HCT116 (cell line): ENCODE results near the gene ZNF438. TPM values are rescaled to one million over a fixed set of nuclear protein-coding genes. Genes with fewer than 3 reads are reported as not detected.

Experiments
- ATAC-seq: fragments of 200-7000 bp; cut with Tn5 transposase; 2 replicates; pipeline ENCODE4 v1.9.1; 2020; ENCODE audit warnings: mild to moderate bottlenecking, moderate library complexity
- BruUV-seq: library from RNA; stranded (reverse); fragments of 400-500 nt; replicated peaks from 2 replicates; lab custom pipeline; 2021; lab: Mats Ljungman, UMichigan
- CTCF ChIA-PET: fragments of 300-600 bp; sonication (Branson Sonifier 250); formaldehyde crosslinking; loops from one replicate; lab custom pipeline; 2021; ENCODE audit warnings: antibody characterized with exemption; lab: Charles Lee
- POLR2A ChIA-PET: fragments of 300-600, 350-600 bp; sonication (Branson Sonifier 250); formaldehyde crosslinking; loops from one replicate; lab custom pipeline; 2021; ENCODE audit warnings: antibody characterized with exemption; lab: Charles Lee
- RAD21 ChIA-PET, 2 experiments: fragments of 300-600 bp; sonication (Branson Sonifier 250); formaldehyde crosslinking; loops; one replicate each; lab custom pipeline; 2023; ENCODE audit warnings: low total read pairs in 2 of 2; ENCODE audit not compliant: uncharacterized antibody in 2 of 2, unreplicated experiment in 2 of 2, low non-redundant PET in 1 of 2; lab: Charles Lee
- DNase-seq: peaks from one replicate; pipeline ENCODE4 v3.0.0-alpha.2; 2010; ENCODE audit warnings: low read depth, low spot score
- H2AFZ ChIP-seq: fragments of 200-600 bp; shearing (Covaris generic), sonication (generic); 2 replicates; pipeline ENCODE4 v1.6.1; 2017; ENCODE audit warnings: low read depth, mixed run types, mixed read lengths, antibody characterized with exemption, low read length; ENCODE audit not compliant: poor library complexity, severe bottlenecking
- H3K27ac ChIP-seq: 2 replicates; pipeline ENCODE4 v1.5.1; 2012; ENCODE audit warnings: low read depth, low read length
- H3K27me3 ChIP-seq: fragments of 200-600 bp; sonication (generic); 2 replicates; pipeline ENCODE4 v1.6.1; 2016; ENCODE audit warnings: mixed run types, low read length, mixed read lengths; ENCODE audit not compliant: insufficient read depth
- H3K36me3 ChIP-seq, 2 experiments: fragments of 200-500 bp in 1 of 2; fragments of 200-600 bp in 1 of 2; sonication (Bioruptor generic) in 1 of 2; sonication (generic) in 1 of 2; 2 replicates each; pipeline versions ENCODE4 v1.5.1 to v1.6.1; 2014 to 2016; ENCODE audit warnings: low read length in 2 of 2, inconsistent platforms in 1 of 2, mixed read lengths in 1 of 2, mixed run types in 1 of 2; ENCODE audit not compliant: insufficient read depth in 2 of 2, control insufficient read depth in 1 of 2
- H3K4me1 ChIP-seq, 2 experiments: fragments of 200-600 bp in 1 of 2; sonication (generic) in 1 of 2; 2 replicates each; pipeline versions ENCODE4 v1.5.1 to v1.6.1; 2012 to 2017; ENCODE audit warnings: low read length in 2 of 2, inconsistent platforms in 1 of 2, mild to moderate bottlenecking in 1 of 2, mixed read lengths in 1 of 2, mixed run types in 1 of 2, moderate library complexity in 1 of 2; ENCODE audit not compliant: insufficient read depth in 2 of 2, control insufficient read depth in 1 of 2
- H3K4me2 ChIP-seq: fragments of 200-600 bp; sonication (generic); 2 replicates; pipeline ENCODE4 v1.6.1; 2017; ENCODE audit warnings: mixed run types, low read length, mixed read lengths
- H3K4me3 ChIP-seq, 2 experiments: fragments of 200-600 bp in 1 of 2; sonication (generic) in 1 of 2; replicated peaks in 1 of 2; 2 replicates each; pipeline ENCODE4 v1.5.1; 2011 to 2016; ENCODE audit warnings: low read length in 2 of 2, control low read depth in 1 of 2, low read depth in 1 of 2, mild to moderate bottlenecking in 1 of 2, mixed read lengths in 1 of 2, mixed run types in 1 of 2
- H3K79me2 ChIP-seq: fragments of 200-600 bp; sonication (generic); 2 replicates; pipeline ENCODE4 v1.6.1; 2017; ENCODE audit warnings: mild to moderate bottlenecking, mixed run types, low read length, moderate library complexity, mixed read lengths; ENCODE audit not compliant: insufficient read depth
- H3K9ac ChIP-seq: fragments of 200-600 bp; sonication (generic); 2 replicates; pipeline ENCODE4 v1.6.1; 2016; ENCODE audit warnings: low read length, mixed read lengths
- H3K9me2 ChIP-seq: fragments of 200-600 bp; sonication (generic), shearing (Covaris generic); 2 replicates; pipeline ENCODE4 v1.6.1; 2017; ENCODE audit warnings: mixed run types, mild to moderate bottlenecking, moderate library complexity; ENCODE audit not compliant: insufficient read depth
- H3K9me3 ChIP-seq, 2 experiments: fragments of 200-500 bp in 1 of 2; fragments of 200-600 bp in 1 of 2; sonication (Bioruptor generic) in 1 of 2; sonication (generic) in 1 of 2; 2 replicates each; pipeline ENCODE4 v1.6.1; 2014 to 2017; ENCODE audit warnings: low read length in 2 of 2, mixed read lengths in 2 of 2, inconsistent platforms in 1 of 2, low read depth in 1 of 2, mild to moderate bottlenecking in 1 of 2, mixed run types in 1 of 2, moderate library complexity in 1 of 2; ENCODE audit not compliant: control insufficient read depth in 1 of 2, insufficient read depth in 1 of 2
- H4K20me1 ChIP-seq: fragments of 200-600 bp; sonication (generic), shearing (Covaris generic); 2 replicates; pipeline ENCODE4 v1.6.1; 2017; ENCODE audit warnings: mixed run types, mild to moderate bottlenecking, moderate library complexity; ENCODE audit not compliant: insufficient read depth
- CEBPB ChIP-seq: IDR thresholded peaks from 2 replicates; pipeline ENCODE4 v1.6.1; 2012; ENCODE audit warnings: low read depth
- EGR1 ChIP-seq: IDR thresholded peaks from 2 replicates; pipeline ENCODE4 v1.6.1; 2012; ENCODE audit warnings: low read depth
- EZH2 ChIP-seq: fragments of 200-600 bp; sonication (generic); IDR thresholded peaks from 2 replicates; pipeline ENCODE4 v1.6.1; 2017; ENCODE audit warnings: antibody characterized with exemption, mixed run types
- EZH2phosphoT487 ChIP-seq: fragments of 200-600 bp; IDR thresholded peaks from 2 replicates; pipeline ENCODE4 v1.6.1; 2018; ENCODE audit warnings: antibody characterized with exemption, borderline replicate concordance
- FOSL1 ChIP-seq: IDR thresholded peaks from 2 replicates; pipeline ENCODE4 v1.6.1; 2012; ENCODE audit warnings: low read depth
- MAX ChIP-seq: IDR thresholded peaks from 2 replicates; pipeline ENCODE4 v1.6.1; 2012
- POLR2A ChIP-seq: IDR thresholded peaks from 2 replicates; pipeline ENCODE4 v1.7.0; 2011; ENCODE audit warnings: borderline replicate concordance; ENCODE audit not compliant: insufficient read depth, insufficient read length; ENCODE audit errors: extremely low read depth
- POLR2AphosphoS5 ChIP-seq: IDR thresholded peaks from 2 replicates; pipeline ENCODE4 v1.6.1; 2011; ENCODE audit warnings: mild to moderate bottlenecking, low read depth, low read length, moderate library complexity
- SRF ChIP-seq: IDR thresholded peaks from 2 replicates; pipeline ENCODE4 v1.6.1; 2012; ENCODE audit warnings: low read depth
- intact Hi-C: fragments of 100-400 bp; cut with micrococcal nuclease; formaldehyde crosslinking; loops from 2 replicates; pipeline ENCODE4 v1.10.0; 2022
- total RNA-seq: library from RNA; stranded (reverse); gene quantifications from one replicate; pipeline ENCODE4 v1.2.1, GENCODE V29; 2021; ENCODE audit not compliant: unreplicated experiment
- TF ChIP-seq, protein P1 (sequence below): IDR thresholded peaks from 2 replicates; pipeline ENCODE4 v1.6.1; 2012; ENCODE audit warnings: low read depth

ZNF438 gene
- total RNA-seq, 1 experiment from 2014 or later, result 3.3 TPM

- ChIA-PET RAD21 (no interaction called here), POLR2A (no interaction called here), CTCF (no interaction called here)
- no peaks in the 10 kb centered on the region for H3K79me2 ChIP-seq
- H3K4me2 ChIP-seq, result no peak overlapping the region
- H3K9ac ChIP-seq, result no peak overlapping the region
- H3K4me1 ChIP-seq, result no peaks in the 10 kb centered on the region
- H2AFZ ChIP-seq, result no peak overlapping the region
- no peak overlapping the region for H3K27ac ChIP-seq
- H3K27me3 ChIP-seq, result no peaks in the 10 kb centered on the region
- no peaks in the 10 kb centered on the region for H3K9me3 ChIP-seq
- intact Hi-C loops, result no loop called here
- DNase-seq (no peak), ATAC-seq (no peak)
- no peaks in the 10 kb centered on the region for H4K20me1 ChIP-seq
- BruUV-seq, result no TSS peak
- H3K4me3 ChIP-seq, result no peak overlapping the region
- TF ChIP-seq, protein P1, sequence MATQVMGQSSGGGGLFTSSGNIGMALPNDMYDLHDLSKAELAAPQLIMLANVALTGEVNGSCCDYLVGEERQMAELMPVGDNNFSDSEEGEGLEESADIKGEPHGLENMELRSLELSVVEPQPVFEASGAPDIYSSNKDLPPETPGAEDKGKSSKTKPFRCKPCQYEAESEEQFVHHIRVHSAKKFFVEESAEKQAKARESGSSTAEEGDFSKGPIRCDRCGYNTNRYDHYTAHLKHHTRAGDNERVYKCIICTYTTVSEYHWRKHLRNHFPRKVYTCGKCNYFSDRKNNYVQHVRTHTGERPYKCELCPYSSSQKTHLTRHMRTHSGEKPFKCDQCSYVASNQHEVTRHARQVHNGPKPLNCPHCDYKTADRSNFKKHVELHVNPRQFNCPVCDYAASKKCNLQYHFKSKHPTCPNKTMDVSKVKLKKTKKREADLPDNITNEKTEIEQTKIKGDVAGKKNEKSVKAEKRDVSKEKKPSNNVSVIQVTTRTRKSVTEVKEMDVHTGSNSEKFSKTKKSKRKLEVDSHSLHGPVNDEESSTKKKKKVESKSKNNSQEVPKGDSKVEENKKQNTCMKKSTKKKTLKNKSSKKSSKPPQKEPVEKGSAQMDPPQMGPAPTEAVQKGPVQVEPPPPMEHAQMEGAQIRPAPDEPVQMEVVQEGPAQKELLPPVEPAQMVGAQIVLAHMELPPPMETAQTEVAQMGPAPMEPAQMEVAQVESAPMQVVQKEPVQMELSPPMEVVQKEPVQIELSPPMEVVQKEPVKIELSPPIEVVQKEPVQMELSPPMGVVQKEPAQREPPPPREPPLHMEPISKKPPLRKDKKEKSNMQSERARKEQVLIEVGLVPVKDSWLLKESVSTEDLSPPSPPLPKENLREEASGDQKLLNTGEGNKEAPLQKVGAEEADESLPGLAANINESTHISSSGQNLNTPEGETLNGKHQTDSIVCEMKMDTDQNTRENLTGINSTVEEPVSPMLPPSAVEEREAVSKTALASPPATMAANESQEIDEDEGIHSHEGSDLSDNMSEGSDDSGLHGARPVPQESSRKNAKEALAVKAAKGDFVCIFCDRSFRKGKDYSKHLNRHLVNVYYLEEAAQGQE, result no peak
- TF ChIP-seq CEBPB (no peak), EZH2phosphoT487 (no peak), FOSL1 (no peak), POLR2A (no peak), SRF (no peak), MAX (no peak), POLR2AphosphoS5 (no peak), EGR1 (no peak), EZH2 (no peak)
- TF ChIP-seq, all 23 proteins: peak for 0
- H3K9me2 ChIP-seq, result no peaks in the 10 kb centered on the region
- H3K36me3 ChIP-seq, result no peaks in the 10 kb centered on the region
Measured at GRCh38 chr10:30970760-30971460, 60.8 kb downstream of the ZNF438 start.
